ENCODE results near the gene LY6G5B. TPM values are rescaled to one million over a fixed set of nuclear protein-coding genes. Genes with fewer than 3 reads are reported as not detected.

LY6G5B gene
- total RNA-seq, 1 donor = 3.9 TPM

- no peak for TF ChIP-seq CTCF (IDR thresholded peaks at IDR 0.05; ENCODE audit: insufficient read depth, low read depth, low read length)
- H3K4me3 ChIP-seq (ENCODE audit: low read depth, low read length) = peak overlapping the region; percentile 96
- DNase-seq (ENCODE audit: low read depth) = no peak
These were observed 3.3 kb upstream of the LY6G5B start for GRCh38 chr6:31666337-31666965.

- DNase-seq (ENCODE audit: low read depth) = no peak
- TF ChIP-seq CTCF (IDR thresholded peaks at IDR 0.05; ENCODE audit: insufficient read depth, low read depth, low read length) = no peak
- H3K4me3 ChIP-seq (ENCODE audit: low read depth, low read length) = no peak overlapping the region
These were observed 6.6 kb downstream of the LY6G5B start for GRCh38 chr6:31676322-31676903.

GRCh38 chr6:31676904-31677303, 7.1 kb downstream of the LY6G5B start:
- no peak for TF ChIP-seq CTCF (IDR thresholded peaks at IDR 0.05; ENCODE audit: insufficient read depth, low read depth, low read length)
- DNase-seq (ENCODE audit: low read depth) = no peak
- no peak overlapping the region for H3K4me3 ChIP-seq (ENCODE audit: low read depth, low read length)

GRCh38 chr6:31677955-31678354, 8.2 kb downstream of the LY6G5B start:
- H3K4me3 ChIP-seq (ENCODE audit: low read depth, low read length) = no peak overlapping the region
- no peak for TF ChIP-seq CTCF (IDR thresholded peaks at IDR 0.05; ENCODE audit: insufficient read depth, low read depth, low read length)
- no peak for DNase-seq (ENCODE audit: low read depth)

- DNase-seq (ENCODE audit: low read depth) = peak; percentile 92
- H3K4me3 ChIP-seq (ENCODE audit: low read depth, low read length) = peak within 1 kb of the TSS; percentile 62
- peak; percentile 60 for TF ChIP-seq CTCF (IDR thresholded peaks at IDR 0.05; ENCODE audit: insufficient read depth, low read depth, low read length)
These were observed 10.7 kb downstream of the LY6G5B start, which contains the start of gene LY6G5C for GRCh38 chr6:31680226-31681134. LY6G5C (minus strand) TSS chr6:31681067; CDS start chr6:31680373, 694 bp downstream.

- no peak for TF ChIP-seq CTCF (IDR thresholded peaks at IDR 0.05; ENCODE audit: insufficient read depth, low read depth, low read length)
- DNase-seq (ENCODE audit: low read depth) = peak; percentile 45
- H3K4me3 ChIP-seq (ENCODE audit: low read depth, low read length) = peak overlapping the region; percentile 62
These were observed 11.4 kb downstream of the LY6G5B start for GRCh38 chr6:31681135-31681671.

Measured in fibroblast of villous mesenchyme (primary cell).